ENCODE data around the gene C1QTNF9.
"Not testable (repeated sequence)": the region's sequence is repeated elsewhere in the genome, so short reads cannot be mapped to it uniquely, and the experiment has no call there.

C1QTNF9 gene

DNA sequence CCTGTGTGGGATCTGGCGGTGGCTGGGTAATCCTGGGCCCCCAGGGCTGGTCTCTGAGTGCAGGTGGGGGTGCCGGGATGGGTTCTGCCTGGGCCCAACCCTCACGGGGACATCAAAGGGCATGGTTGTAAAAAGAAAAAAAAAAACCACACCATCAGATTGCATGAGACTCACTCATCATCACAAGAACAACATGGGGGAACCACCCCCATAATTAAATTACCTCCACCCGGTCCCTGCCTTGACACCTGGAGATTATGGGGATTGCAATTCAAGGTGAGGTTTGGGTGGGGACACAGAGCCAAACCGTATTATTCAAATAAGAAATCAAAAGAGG is 14.3 kb downstream of the C1QTNF9 start:
- no peak for DNase-seq

DNA sequence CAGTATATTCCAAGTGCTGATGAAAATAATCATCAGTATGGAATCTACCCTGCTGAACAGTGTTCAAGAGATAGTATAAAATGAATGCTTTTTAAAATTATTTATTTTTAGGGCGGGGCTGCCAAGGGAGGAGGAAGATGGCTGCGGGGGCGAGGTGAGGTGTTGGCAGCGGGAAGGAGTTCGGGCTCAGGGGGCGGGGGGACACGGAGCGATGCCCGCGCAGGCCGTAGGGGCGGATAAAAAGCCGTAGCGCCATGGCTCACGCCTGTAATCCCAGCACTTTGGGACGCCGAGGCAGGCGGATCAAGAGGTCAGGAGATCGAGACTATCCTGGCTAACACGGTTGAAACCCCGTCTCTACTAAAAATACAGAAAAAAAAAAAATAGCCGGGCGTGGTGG is 18.2 kb downstream of the C1QTNF9 start:
- DNase-seq = not testable (repeated sequence)

DNA sequence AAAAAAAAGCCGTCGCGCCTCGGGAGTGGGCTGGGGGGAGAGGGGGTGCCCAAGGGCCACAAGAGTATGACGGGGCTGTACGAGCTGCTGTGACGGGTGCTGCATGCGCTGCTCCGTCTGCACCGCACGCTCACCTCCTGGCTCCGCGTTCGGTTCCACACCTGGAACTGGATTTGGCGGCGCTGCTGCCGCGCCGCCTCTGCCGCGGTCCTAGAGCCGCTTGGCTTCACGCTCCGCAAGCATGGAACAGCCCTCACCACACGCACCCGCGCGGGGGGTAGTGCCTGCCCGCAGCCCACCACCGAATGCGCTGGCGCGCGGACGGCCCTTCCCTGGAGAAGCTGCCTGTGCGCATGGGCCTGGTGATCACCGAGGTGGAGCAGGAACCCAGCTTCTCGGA is 18.8 kb downstream of the C1QTNF9 start:
- DNase-seq = no peak

DNA sequence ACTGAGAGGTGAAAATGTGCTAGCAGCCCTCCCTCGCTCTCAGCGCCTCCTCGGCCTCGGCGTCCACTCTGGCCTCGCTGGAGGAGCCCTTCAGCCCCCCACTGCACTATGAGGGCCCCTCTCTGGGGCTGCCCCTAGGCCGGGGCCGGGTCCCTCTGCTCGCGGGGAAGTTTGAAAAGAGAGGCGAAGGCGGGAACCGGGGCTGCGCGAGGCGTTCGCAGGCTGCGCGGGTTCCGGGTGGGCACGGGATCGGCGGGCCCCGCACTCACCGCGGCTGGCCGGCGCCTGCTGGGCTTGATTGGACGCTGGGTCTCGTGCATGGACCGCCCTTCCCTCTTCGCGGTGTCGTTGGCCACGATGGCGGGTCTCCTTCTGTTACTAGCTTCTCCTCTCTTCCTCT is 29.3 kb downstream of the C1QTNF9 start:
- DNase-seq = no peak

DNA sequence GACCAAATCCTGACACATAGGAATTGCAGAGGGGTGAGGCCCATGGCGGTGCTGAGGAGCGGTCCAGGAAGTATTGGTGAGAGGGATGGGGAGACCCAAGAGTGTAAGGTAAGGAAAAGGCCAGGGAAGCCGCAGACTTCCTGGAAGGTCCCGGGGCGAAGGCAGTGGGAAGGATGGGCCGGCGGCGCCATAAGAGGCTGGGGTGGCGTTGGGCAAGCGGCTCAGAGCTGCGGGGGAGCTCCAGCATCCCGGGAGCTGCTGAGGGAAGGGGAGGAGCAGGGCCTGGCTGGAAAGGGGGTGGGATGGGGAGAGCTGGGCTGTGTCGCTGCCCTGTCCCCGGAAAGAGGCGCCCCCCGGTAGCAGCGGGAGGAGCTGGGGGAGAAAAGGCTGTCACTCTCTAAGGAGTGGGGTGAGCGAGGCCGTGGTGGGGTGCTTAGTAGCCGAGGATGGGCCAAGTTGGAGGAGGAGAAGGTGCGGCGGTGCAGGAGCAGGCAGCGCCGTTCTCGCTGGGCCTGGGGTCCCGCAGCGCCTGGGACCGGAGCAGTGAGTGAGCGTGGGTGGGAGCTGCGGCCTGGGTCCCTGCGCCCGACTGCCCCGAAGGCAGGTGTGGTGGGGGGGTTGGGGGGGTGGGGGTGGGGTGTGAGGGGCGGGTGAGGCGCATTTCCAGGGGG is 30.7 kb downstream of the C1QTNF9 start:
- DNase-seq = no peak

DNA sequence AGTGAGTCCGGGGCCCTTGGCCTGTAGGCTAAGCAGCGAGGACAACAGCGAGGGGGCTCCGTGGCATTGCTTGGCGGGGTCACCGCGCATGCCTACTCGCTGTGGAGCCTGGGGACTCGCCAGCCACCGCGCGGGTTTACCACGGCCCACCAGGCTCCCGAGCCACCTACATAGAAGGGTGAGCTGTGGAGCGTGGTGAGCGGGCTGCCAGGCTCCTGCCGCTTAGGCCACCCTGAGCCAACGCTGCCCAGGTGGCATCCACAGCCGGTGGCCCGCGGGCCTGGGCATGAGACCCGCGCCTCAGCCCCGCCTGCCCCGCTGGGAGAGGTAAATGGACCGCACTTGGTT is 31.2 kb downstream of the C1QTNF9 start:
- DNase-seq = no peak

DNA sequence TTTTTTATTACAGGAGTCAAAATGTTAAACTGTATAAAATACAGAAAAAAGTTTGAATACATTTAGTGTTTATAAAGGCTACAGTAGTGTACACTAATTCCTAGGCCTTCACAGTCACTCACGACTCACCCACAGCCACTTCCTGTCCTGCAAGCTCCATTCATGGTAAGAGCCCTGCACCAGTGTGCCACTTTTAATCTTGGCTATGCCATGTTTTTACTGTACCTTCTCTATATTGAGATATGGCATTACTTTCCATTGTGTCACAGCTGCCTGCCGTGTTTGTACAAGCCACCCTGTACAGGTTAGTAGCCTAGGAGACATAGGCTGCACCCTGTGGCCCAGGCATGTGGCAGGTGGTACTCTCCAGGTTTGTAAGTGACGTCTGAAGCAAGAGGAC is 32.1 kb downstream of the C1QTNF9 start:
- DNase-seq = no peak

DNA sequence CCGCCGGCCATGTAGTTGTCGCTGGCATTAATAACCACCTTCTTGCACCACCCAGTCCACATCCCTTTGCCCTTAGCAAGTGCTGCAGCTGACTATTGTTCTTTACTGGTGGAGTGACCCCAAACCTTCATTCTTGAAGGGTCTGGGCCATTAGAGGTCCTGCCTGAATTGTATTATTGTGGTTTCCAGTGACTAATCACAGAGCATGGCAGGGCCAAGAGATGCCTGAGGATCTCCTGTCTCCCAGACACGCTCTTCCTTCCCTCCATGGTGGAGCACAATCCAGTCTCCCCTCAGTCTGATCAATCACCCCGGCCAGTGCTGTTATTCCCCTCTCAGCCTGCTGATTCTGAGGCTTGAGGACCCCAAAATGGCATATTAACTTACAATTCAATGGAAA is 39.0 kb downstream of the C1QTNF9 start:
- DNase-seq = no peak

DNA sequence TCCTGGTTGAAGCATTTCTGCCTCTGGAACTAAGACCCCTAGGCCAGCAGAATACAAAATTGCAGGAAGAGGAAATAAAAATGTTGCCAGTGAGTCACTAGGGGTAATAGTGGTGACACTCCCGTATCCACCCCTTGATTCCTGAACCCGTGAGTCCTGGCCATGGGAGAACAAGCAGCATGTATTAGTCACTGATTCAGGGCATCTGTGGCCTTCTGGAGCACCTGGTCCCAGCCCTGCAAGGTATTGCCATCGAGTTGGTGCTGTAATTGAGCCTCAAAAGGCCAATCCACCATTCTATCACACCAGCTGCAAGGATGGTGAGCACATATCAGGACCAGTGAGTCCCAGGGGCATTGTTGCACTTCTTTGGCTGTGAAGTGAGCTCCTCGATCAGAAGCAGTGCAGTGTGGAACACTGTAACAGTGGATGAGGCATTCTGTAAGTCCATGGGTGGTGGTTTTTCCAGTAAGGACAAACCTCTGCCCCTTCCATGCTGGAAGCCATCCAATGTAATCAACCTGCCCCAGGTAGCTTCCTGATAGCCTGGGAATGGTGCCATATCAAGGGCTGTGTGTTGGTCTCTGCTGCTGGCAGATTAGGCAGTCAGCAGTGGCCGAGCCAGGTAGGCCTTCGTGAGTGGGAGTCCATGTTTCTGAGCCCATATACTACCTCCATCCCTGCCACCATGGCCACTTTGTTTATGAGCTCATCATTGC is 39.6 kb downstream of the C1QTNF9 start:
- DNase-seq = no peak

DNA sequence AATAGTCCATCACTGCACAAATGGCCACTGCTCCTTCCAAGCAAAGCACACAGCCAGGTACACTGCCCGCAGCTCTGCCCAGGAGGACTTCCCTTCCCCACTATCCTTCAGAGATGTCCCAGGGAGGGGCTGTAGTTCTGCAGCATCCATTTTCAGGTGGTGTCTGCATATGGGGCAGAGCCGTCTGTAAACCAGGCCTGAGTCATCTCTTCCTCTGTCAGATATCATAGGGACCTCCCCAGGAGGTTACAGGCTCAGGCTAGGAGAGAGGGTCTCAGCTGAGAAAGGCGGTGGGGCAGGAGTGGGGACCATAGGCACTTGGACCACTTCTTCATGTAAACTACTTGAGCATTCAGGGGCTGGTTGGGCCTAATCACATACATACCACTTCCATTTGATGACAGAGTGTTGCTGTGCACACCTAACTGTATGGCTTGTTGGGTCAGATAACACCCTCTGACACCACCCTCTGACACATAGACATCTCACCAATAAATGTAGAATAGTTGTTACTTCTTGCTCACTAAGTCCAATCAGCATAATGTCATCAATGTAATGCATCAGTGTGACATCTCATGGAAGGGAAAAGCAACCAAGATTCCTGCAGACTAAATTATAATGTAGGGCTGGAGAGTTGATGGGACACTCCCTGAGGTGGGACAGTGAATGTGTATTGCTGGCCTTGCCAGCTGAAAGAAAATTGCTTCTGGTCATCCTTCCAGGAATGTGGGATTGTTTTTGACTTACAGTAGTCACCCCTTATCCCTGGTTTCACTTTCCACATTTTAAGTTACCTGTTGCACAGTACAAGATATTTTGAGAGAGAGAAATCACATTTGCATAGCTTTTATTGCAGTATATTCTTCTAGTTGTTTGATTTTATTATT is 40.6 kb downstream of the C1QTNF9 start:
- not testable (repeated sequence) for DNase-seq

DNA sequence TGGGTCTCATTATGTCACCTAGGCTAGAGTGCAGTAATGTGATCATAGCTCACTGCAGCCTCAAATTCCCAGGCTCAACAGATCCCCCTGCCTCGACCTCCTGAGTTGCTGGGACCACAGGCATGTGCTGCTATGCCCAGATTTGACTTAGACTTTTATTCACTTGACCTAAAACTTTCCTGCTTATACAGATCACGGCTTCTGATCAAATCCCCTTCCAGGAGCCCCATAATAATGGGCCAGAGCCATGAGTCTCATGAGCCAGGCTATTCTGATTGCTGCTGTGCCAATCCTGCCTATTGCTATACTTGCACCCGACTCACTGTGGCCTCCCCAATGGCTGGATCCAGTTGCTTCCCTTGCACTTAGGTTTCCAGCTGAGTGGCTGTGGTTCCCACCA is 42.0 kb downstream of the C1QTNF9 start:
- no peak for DNase-seq

DNA sequence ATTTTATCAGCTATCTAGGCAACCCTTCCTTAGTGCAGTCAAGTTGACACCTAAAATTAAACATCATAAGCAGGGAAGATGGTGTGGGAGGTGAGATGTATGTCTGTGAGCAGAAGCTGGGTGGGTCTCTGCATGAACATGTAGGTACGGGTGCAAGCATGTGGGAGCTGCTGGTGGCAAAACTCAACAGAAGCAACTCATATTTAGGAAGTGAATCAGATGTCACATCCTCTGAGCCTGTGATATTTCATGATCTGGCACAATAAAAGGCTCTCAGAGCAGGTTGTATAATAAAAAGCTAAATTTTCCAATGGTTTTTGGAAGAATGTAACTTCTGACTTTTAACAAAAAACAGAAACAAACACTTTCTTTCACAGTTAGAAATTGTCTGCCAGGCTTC is 44.4 kb downstream of the C1QTNF9 start:
- DNase-seq = no peak

DNA sequence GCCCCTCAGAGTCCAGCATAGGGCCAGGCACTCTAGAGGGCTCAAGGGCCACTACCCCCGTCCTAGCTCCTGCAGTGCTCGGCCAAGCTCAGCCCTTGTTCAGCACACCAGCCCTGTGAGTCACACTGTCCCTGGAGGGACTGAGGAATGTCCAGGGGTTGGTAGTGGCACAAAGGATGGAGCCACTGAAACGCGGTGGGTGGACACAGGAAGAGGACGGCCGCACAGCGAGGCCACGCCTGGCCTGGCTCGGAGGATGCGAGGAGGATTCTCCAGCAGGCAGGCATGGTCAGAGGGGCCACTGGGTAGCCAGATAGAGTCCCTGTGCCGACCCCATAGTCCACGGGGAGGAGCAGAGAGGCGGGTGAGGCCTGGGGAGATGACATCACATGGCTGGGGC is 45.7 kb downstream of the C1QTNF9 start:
- DNase-seq = no peak

DNA sequence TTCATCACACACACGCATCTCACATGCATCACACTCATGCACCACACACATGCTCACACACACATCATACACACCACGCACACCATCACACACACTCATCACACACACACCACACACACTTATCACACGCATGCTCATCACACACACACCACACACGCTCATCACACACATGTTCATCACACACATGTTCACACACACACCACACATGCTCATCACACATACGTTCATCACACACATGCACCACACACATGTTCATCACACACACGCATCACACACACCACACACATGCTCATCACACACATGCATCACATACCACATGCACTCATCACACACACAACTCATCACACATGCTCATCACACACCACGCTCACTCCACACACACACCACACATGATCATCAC is 46.9 kb downstream of the C1QTNF9 start:
- no peak for DNase-seq

DNA sequence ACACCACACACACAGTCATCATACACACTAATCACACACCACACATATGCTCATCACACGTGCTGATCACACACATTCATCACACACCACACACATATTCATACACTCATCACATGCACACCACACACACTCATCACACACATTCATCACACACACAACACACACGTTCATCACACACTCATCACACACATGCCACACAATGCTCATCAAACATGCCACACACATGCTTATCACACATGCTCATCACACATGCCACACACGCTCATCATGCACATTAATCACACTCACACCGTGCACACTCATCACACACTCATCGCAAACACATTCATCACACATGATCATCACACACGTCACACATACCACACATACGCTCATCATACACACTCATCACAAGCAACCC is 47.5 kb downstream of the C1QTNF9 start:
- no peak for DNase-seq

DNA sequence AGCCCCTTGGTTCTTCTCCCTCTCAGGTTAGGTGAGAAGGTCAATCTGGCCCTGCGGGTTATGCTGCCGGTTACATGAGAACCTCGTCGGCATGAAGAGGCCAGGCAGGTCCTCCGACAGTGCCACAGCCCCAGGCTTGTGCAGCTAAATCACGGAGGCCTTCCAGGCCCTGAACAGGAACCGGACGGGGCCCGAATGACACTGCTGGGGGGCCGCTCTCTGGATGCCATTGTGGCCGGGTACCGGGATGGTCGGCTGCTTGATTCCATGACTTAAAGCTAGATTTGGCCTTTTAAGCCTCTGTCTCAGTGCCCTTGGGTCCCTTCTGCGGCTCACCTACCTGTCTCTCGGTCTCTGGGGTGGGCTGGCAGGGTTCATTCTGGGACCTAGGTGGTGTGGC is 48.4 kb downstream of the C1QTNF9 start:
- DNase-seq = no peak

DNA sequence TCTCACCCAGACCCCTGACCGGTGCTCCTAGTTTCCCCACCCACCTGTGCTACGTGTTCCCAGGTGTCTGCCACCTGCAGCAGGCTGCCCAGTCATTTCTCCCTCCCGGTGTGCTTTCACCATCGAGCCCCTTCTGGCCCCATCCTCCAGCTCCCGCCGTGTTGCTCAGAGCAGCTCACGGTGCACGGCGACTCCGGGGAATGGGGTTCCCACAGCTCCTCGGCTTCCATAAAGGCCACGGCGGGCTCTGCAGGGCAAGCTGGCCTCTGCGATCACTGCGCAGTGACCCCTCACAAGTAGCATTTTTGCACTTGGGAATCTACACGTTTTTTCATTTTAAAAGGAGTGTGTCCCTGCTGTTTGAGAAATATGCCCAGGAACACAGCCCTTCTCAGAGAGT is 49.5 kb downstream of the C1QTNF9 start:
- not testable (repeated sequence) for DNase-seq

DNA sequence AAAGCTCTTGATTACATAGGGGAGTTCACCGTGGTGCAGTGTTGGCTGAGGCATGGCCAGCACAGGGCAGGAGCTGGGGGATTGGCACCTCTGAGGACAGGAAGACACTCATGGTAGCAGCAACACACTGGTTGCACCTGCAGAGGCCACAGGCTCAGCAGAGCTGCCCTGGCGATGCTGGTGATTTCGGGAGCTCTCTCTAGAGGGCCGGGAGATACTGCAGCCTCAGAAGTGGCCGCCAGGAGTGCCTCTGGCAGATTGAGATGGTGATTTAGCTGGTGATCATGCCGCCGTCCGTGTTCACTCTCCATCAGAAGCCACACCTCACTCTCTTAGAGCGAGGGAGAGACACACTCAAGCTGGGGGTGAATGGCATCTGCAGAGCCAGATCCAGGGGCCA is 49.9 kb downstream of the C1QTNF9 start:
- DNase-seq = not testable (repeated sequence)

DNA sequence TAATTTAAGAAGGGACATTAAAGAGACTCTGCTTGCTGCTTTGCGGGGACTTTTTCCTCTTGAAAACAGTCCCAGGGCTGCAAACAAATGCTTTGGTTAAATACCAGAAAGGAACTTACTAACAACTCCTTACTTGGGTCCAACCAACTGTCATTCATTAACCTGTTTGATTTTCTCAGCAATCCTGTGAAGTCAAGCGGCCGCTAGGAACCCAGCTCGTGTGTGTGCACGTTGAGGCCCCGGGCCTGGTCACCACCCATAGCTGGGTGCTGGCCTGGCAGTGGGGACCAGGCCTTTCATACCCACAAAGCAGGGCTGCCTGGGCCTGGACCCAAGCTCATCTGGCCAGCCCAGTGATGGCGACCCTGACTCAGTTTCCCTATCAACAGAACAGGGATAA is 50.7 kb downstream of the C1QTNF9 start:
- DNase-seq = no peak

DNA sequence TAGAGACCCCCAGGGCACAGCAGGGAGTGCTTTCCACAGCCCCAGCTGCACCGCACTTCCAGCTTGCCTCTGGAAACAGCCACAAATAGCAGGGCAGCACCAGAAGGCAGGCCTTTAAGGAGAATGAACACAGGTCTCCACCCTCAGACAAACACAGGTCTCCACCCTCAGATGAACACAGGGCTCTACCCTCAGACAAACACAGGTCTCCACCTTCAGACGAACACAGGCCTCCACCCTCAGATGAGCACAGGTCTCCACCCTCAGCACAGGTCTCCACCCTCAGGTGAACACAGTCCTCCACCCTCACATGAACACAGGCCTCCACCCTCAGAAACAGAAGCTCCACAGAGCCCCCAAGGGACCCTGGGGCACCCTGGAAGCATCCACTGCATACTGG is 51.7 kb downstream of the C1QTNF9 start:
- no peak for DNase-seq

DNA sequence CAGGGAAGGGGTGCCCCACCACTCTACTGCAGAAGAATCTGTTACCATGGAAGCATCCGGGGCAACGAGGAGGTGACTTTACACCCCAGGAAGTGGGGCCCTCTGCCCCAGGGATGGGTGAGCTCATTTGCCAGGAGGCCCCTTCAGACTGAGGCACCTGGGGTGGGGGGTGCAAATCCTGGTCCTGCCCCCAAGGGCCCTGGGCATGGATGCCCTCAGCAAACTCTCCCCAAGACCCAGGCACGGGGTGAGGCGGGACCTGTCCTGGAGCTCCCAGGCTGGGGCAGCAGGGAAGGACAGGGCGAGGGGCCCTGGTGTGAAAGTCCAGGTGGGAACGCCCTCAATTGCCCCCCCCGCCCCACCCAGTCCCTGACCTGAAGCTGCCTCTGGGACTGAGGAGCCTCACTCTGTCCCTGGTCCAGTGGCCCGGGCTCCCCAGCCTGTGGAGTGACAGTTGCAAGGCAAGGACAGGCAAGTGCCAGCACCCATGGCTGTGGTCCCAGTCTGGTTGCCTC is 52.5 kb downstream of the C1QTNF9 start:
- no peak for DNase-seq

DNA sequence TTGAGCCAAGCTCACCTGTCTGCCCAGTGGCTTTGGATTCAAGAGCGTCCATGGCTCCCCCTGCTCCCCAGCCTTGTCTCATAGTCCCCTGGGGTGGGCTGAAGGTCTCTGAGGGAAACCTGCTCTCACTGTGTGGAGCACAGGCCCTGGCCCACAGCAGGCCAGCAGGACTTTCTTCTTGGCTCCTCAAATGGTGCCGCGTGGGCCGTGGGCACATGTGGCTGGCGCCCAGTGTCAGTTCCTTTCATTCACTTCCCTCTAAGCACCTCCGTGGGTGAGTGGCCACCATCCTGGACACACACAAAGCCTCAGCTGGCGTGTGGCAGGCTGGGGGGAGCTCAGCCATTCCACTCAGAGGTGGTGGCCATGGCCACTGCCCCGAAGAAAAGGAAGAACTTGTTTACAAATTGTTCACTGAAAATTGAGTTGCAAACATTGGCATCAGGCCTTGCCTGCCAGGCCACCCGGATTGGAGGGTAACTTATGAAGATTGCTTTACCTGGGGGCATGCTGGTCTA is 53.1 kb downstream of the C1QTNF9 start:
- no peak for DNase-seq

DNA sequence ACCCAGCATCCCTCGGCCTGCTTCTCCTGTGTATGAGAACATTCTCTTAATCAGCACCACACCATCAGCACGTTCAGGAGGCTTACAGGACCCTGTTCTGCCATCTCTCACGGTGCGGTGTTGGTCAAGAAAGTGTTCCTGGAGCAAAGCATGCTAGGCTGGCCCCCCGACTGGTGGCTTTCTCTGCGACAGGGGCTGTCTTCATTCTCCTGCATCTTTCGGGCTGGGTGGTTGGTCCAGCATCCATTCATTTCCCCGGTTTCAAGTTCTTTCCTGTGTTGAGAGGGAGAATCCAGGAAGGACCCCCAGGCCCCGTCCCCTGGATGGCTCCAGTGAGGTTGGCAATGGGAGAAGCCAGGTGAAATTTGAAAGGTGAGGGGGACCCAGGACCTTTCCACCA is 55.8 kb downstream of the C1QTNF9 start:
- no peak for DNase-seq

DNA sequence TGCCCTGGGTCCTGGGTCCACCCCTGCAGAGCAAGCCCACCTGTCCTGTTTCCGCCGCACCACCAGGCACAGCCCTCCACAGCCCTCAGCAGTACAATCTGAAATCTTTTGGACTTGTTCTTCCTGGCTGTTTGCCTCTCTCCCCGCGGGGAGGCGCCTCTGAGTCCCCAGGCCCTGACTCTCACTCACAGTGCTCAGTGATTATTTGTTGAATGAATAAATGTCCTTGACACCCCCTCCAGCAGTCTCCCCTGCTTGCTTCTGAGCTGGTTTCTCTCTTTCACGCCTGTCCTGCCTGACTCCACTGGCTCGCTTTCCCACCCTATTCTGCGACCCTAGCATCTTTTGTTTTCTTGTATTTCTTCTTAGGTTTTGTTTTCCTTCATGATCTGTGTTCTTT is 56.9 kb downstream of the C1QTNF9 start:
- not testable (repeated sequence) for DNase-seq
